Vagina (tissue), 2 donors: ENCODE data around the gene CCNY. TPM values are rescaled to one million over a fixed set of nuclear protein-coding genes. Genes with fewer than 3 reads are reported as not detected.

Source experiments
- DNase-seq, 2 donors: peaks; one replicate each; pipeline ENCODE4 v3.0.0-alpha.2; 2017; ENCODE audit errors: extremely low spot score in 2 of 2
- H3K27ac ChIP-seq: fragments of 200-600 bp; sonication (generic); one replicate; pipeline ENCODE4 v1.5.1; 2019
- H3K27me3 ChIP-seq: fragments of 200-600 bp; sonication (generic); one replicate; pipeline ENCODE4 v1.5.1; 2019
- H3K36me3 ChIP-seq, 2 donors: fragments of 200-600 bp; sonication (generic); one replicate each; pipeline ENCODE4 v1.5.1; 2017 to 2019
- H3K4me1 ChIP-seq: fragments of 200-600 bp; sonication (generic); one replicate; pipeline ENCODE4 v1.5.1; 2019
- H3K4me3 ChIP-seq, 2 donors: fragments of 200-600 bp; sonication (generic); 1 replicate in 1 of 2; 2 replicates in 1 of 2; pipeline ENCODE4 v1.5.1; 2016 to 2019
- H3K9me3 ChIP-seq: fragments of 200-600 bp; sonication (generic); one replicate; pipeline ENCODE4 v1.5.1; 2019
- POLR2A ChIP-seq, 2 donors: fragments of 450-650 bp; IDR thresholded peaks; one replicate each; pipeline ENCODE4 v1.6.1; 2017; ENCODE audit warnings: antibody characterized with exemption in 2 of 2, mild to moderate bottlenecking in 2 of 2, moderate library complexity in 2 of 2
- POLR2AphosphoS5 ChIP-seq, 2 donors: sonication (generic); formaldehyde crosslinking; IDR thresholded peaks; one replicate each; pipeline ENCODE4 v1.9.0; 2017; ENCODE audit warnings: antibody characterized with exemption in 2 of 2, mild to moderate bottlenecking in 2 of 2, low read depth in 1 of 2; ENCODE audit not compliant: insufficient read depth in 1 of 2
- intact Hi-C: fragments of 100-400 bp; cut with DNase I; formaldehyde crosslinking; loops from one replicate; pipeline ENCODE4 v1.15.1; 2023
- total RNA-seq: library from RNA; depleted of rRNA; stranded (reverse); fragments of >200 nt; gene quantifications from one replicate; pipeline ENCODE4 v1.2.3, GENCODE V29; 2016
- TF ChIP-seq, protein P1 (sequence below), 3 experiments: fragments of 450-650 bp in 2 of 3; fragments of 200-600 bp in 1 of 3; sonication (generic) in 1 of 3; IDR thresholded peaks; one replicate each; pipeline ENCODE4 v1.5.1; 2017 to 2019; ENCODE audit warnings: antibody characterized with exemption in 3 of 3, mild to moderate bottlenecking in 2 of 3, moderate library complexity in 2 of 3

CCNY gene
- total RNA-seq, 1 donor from 2014 or later, result 28.5 TPM

DNA sequence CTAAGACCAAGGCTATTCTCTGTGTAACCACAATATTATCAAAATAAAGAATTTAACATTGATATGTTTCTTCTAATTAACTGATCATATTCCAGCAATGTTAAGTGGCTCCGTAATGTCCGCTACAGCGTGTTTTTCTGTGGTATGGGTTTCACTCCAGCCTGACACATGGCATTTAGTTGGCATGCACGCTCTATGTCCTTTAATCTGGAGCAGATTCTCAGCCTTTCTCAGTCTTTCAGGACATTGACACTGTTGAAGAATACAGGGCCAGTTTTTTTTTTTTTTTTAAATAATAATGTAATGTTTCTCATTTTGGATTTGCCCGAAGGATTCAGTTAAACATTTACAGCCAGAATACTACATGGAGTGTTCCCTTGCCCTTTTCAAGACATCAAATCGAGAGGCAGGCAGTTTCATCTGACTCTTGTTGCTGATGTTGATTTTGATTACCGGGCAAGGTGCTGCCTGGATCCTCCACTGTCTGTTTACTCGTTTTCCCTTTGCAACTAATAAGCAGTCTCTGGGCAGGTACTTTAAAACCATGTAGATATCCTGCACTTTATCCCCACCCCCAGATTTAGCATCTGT is 171.3 kb downstream of the CCNY start:
- no peak for DNase-seq
- intact Hi-C loops, result no loop called here
- H3K9me3 ChIP-seq, result no peaks in the 10 kb centered on the region
- peaks cover 0 to 6% of the 10 kb centered on the region in 2 donors for H3K36me3 ChIP-seq
- TF ChIP-seq, protein P1, sequence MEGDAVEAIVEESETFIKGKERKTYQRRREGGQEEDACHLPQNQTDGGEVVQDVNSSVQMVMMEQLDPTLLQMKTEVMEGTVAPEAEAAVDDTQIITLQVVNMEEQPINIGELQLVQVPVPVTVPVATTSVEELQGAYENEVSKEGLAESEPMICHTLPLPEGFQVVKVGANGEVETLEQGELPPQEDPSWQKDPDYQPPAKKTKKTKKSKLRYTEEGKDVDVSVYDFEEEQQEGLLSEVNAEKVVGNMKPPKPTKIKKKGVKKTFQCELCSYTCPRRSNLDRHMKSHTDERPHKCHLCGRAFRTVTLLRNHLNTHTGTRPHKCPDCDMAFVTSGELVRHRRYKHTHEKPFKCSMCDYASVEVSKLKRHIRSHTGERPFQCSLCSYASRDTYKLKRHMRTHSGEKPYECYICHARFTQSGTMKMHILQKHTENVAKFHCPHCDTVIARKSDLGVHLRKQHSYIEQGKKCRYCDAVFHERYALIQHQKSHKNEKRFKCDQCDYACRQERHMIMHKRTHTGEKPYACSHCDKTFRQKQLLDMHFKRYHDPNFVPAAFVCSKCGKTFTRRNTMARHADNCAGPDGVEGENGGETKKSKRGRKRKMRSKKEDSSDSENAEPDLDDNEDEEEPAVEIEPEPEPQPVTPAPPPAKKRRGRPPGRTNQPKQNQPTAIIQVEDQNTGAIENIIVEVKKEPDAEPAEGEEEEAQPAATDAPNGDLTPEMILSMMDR (IDR thresholded peaks at IDR 0.05), result no peak
- TF ChIP-seq POLR2A (IDR thresholded peaks at IDR 0.05) (no peak), POLR2AphosphoS5 (IDR thresholded peaks at IDR 0.05; ENCODE audit: insufficient read depth in 1 of 2, low read depth in 1 of 2) (no peak)
- H3K4me1 ChIP-seq, result no peaks in the 10 kb centered on the region
- H3K4me3 ChIP-seq, result no peak overlapping the region
- H3K27me3 ChIP-seq, result no peaks in the 10 kb centered on the region
- no peak overlapping the region for H3K27ac ChIP-seq

DNA sequence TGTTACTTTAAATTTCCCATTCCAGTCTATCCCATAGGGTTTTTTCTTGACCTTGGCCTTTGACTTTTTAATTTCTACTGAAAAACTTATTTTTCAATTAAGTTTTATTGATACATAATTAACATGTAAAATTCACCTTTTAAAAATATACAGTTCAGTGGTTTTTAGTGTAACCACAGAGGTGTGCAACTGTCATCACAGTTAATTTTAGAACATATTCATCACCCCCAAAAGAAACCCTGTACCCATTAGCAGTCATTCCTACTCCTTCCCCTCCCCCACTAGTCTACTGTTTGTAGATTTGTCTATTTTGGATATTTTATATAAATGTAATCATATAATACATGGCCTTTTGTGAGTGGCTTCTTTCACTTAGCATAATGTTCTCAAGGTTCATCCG is 172.3 kb downstream of the CCNY start:
- intact Hi-C loops, result no loop called here
- H3K27me3 ChIP-seq, result no peaks in the 10 kb centered on the region
- peaks cover 0 to 6% of the 10 kb centered on the region in 2 donors for H3K36me3 ChIP-seq
- no peak overlapping the region for H3K4me3 ChIP-seq
- H3K27ac ChIP-seq, result no peak overlapping the region
- DNase-seq, result no peak
- TF ChIP-seq POLR2AphosphoS5 (IDR thresholded peaks at IDR 0.05; ENCODE audit: insufficient read depth in 1 of 2, low read depth in 1 of 2), result no peak
- no peaks in the 10 kb centered on the region for H3K4me1 ChIP-seq
- H3K9me3 ChIP-seq, result no peaks in the 10 kb centered on the region

DNA sequence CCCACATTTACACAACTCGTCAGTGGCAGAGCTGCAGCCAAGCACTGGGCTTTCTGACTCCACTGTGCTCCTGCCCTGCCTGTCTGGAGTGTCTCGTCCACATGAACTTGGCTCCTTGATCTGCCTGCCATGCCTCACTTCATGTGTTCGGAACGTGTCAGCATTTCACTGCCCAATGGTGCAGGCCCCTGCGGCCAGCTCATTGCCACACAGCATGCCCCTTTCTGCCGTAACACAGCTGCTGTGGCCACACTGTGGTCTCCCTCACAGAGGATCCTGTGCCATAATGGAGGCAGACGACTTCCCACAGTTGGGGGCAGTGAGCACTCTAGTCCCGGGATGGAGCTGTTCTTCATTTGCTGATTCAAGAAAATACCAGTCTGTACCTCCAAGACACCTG is 174.6 kb downstream of the CCNY start:
- intact Hi-C loops, result no loop called here
- H3K9me3 ChIP-seq, result no peaks in the 10 kb centered on the region
- H3K36me3 ChIP-seq, result peaks cover 0 to 6% of the 10 kb centered on the region in 2 donors
- no peak overlapping the region for H3K27ac ChIP-seq
- no peak for TF ChIP-seq POLR2A (IDR thresholded peaks at IDR 0.05)
- TF ChIP-seq, protein P1 (IDR thresholded peaks at IDR 0.05), result no peak
- TF ChIP-seq POLR2AphosphoS5 (IDR thresholded peaks at IDR 0.05; ENCODE audit: insufficient read depth in 1 of 2, low read depth in 1 of 2), result no peak
- H3K27me3 ChIP-seq, result no peaks in the 10 kb centered on the region
- DNase-seq, result no peak
- no peak overlapping the region for H3K4me3 ChIP-seq
- peaks cover 10% of the 10 kb centered on the region for H3K4me1 ChIP-seq

DNA sequence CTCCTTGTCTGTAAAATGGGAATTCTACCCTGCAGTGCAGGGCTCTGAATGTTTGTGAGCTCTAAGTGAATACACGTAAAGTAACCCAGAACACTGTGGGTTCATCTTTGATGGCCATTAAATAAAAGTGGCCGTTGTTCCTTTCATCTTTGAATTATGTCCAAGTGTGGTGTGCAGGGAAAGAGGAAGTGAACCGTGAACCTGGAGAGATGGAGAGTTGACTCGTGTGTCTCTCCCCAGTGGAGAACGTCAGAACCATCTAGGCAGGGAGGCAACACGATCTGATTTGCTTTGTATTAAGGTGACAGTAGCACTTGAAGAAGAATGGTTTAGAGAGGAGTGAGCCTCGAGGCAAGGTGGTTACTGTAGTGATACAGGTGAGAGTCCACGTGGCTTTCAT is 175.3 kb downstream of the CCNY start:
- Histone ChIP-seq H3K9me3 (no peaks in the 10 kb centered on the region), H3K36me3 (peaks cover 0 to 6% of the 10 kb centered on the region in 2 donors), H3K27ac (no peak overlapping the region), H3K4me3 (no peak overlapping the region), H3K27me3 (no peaks in the 10 kb centered on the region), H3K4me1 (peaks cover 10% of the 10 kb centered on the region)
- TF ChIP-seq POLR2AphosphoS5 (IDR thresholded peaks at IDR 0.05; ENCODE audit: insufficient read depth in 1 of 2, low read depth in 1 of 2), result no peak
- TF ChIP-seq, protein P1 (IDR thresholded peaks at IDR 0.05), result no peak
- no peak for TF ChIP-seq POLR2A (IDR thresholded peaks at IDR 0.05)
- intact Hi-C loops, result no loop called here
- DNase-seq, result no peak

DNA sequence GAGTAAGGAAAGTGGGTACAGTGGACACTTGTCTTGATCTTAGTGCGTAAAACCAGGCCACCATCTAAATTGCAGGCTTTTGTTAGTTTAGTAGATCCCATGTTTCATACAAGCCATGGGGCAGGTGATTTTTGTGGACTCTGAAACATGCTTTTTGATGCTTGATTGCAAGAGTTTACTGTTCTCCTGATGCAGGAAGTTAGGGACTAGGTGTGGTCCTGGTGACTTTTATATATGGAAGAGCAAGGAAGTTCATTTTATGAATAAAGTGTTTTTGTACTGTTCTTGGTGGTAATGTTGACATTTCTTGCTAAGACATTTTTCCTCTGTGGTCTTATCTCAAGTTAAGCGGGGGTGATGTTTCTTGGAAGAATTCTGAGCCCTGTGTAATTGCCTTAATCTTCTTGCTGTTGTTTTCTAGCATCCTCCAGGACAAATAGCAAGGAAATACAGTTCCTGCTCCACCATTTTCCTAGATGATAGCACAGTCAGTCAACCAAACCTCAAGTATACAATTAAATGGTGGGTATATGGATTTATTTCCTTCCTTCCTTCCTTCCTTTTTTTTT is 179.9 kb downstream of the CCNY start:
- no peaks in the 10 kb centered on the region for H3K9me3 ChIP-seq
- DNase-seq, result no peak
- TF ChIP-seq, protein P1 (IDR thresholded peaks at IDR 0.05), result no peak
- no peak for TF ChIP-seq POLR2AphosphoS5 (IDR thresholded peaks at IDR 0.05; ENCODE audit: insufficient read depth in 1 of 2, low read depth in 1 of 2)
- TF ChIP-seq POLR2A (IDR thresholded peaks at IDR 0.05), result no peak
- H3K27me3 ChIP-seq, result no peaks in the 10 kb centered on the region
- H3K27ac ChIP-seq, result no peak overlapping the region
- intact Hi-C loops, result no loop called here
- peaks cover 22% of the 10 kb centered on the region for H3K4me1 ChIP-seq
- no peaks in the 10 kb centered on the region for H3K36me3 ChIP-seq
- no peak overlapping the region for H3K4me3 ChIP-seq
